HFFc6 (cell line): ENCODE results near the gene TTLL7. TPM values are rescaled to one million over a fixed set of nuclear protein-coding genes. Genes with fewer than 3 reads are reported as not detected.
"Not testable (repeated sequence)": the region's sequence is repeated elsewhere in the genome, so short reads cannot be mapped to it uniquely, and the experiment has no call there.

Experiments used
- DNase-seq: peaks from one replicate; pipeline ENCODE4 v3.0.0-alpha.2; 2018
- H3K27ac Mint-ChIP-seq: 2 replicates; pipeline ENCODE4 v1.8.0; 2020; ENCODE audit warnings: mild to moderate bottlenecking, mixed read lengths
- H3K27me3 Mint-ChIP-seq: 2 replicates; pipeline ENCODE4 v1.8.0; 2021; ENCODE audit warnings: mild to moderate bottlenecking, moderate library complexity, mixed read lengths; ENCODE audit not compliant: insufficient read depth
- H3K36me3 Mint-ChIP-seq: 2 replicates; pipeline ENCODE4 v1.8.0; 2021; ENCODE audit warnings: low read depth, mixed read lengths
- H3K4me1 Mint-ChIP-seq: 2 replicates; pipeline ENCODE4 v1.8.0; 2020; ENCODE audit warnings: low read depth, mixed read lengths
- H3K4me3 Mint-ChIP-seq: 2 replicates; pipeline ENCODE4 v1.8.0; 2020; ENCODE audit warnings: mild to moderate bottlenecking, moderate library complexity, mixed read lengths
- H3K9me3 Mint-ChIP-seq: 2 replicates; pipeline ENCODE4 v1.8.0; 2020; ENCODE audit warnings: mild to moderate bottlenecking, mixed read lengths
- CTCF ChIP-seq: fragments of 200-600 bp; sonication (generic); IDR thresholded peaks from 2 replicates; pipeline ENCODE4 v1.5.0; 2021; ENCODE audit warnings: antibody characterized with exemption, mild to moderate bottlenecking
- total RNA-seq, 6 experiments: library from RNA; stranded (reverse); fragmentation: NEBNext Ultra II Directional; extraction: Animal tissue kit (Norgen Biotek cat#: 25700); gene quantifications; 2 replicates in 1 of 6; 3 replicates in 5 of 6; pipeline ENCODE4 v1.2.3, GENCODE V29; 2021

Gene TTLL7
- total RNA-seq, 6 experiments from 2014 or later: 5.1 to 8.4 (median 7.5) TPM

GRCh38 chr1:83996191-83996590 is 2.7 kb downstream of the TTLL7 start:
- H3K27me3 Mint-ChIP-seq: no peaks in the 10 kb centered on the region
- no peaks in the 10 kb centered on the region for H3K9me3 Mint-ChIP-seq
- DNase-seq: no peak
- no peak overlapping the region for H3K4me3 Mint-ChIP-seq
- peaks cover 31% of the 10 kb centered on the region for H3K4me1 Mint-ChIP-seq
- no peaks in the 10 kb centered on the region for H3K36me3 Mint-ChIP-seq
- no peak for TF ChIP-seq CTCF
- H3K27ac Mint-ChIP-seq: no peak overlapping the region

- no peaks in the 10 kb centered on the region for H3K9me3 Mint-ChIP-seq
- peaks cover 31% of the 10 kb centered on the region for H3K4me1 Mint-ChIP-seq
- H3K36me3 Mint-ChIP-seq: no peaks in the 10 kb centered on the region
- no peak overlapping the region for H3K4me3 Mint-ChIP-seq
- no peak overlapping the region for H3K27ac Mint-ChIP-seq
- no peak for TF ChIP-seq CTCF
- H3K27me3 Mint-ChIP-seq: no peaks in the 10 kb centered on the region
- DNase-seq: no peak
Measured at GRCh38 chr1:83995649-83996048, 3.3 kb downstream of the TTLL7 start.

- no peak for DNase-seq
- Mint-ChIP-seq H3K4me3 (no peak overlapping the region), H3K9me3 (no peaks in the 10 kb centered on the region), H3K27ac (no peak overlapping the region), H3K36me3 (no peaks in the 10 kb centered on the region), H3K4me1 (peaks cover 21% of the 10 kb centered on the region), H3K27me3 (peaks cover 3% of the 10 kb centered on the region; the same call in 1 of the 2 replicates)
- TF ChIP-seq CTCF: no peak
Measured at GRCh38 chr1:83994111-83994510, 4.8 kb downstream of the TTLL7 start.

GRCh38 chr1:83990734-83991133 is 8.2 kb downstream of the TTLL7 start:
- Mint-ChIP-seq H3K27ac (no peak overlapping the region), H3K9me3 (no peaks in the 10 kb centered on the region), H3K36me3 (peaks cover 12% of the 10 kb centered on the region; the same call in 1 of the 2 replicates), H3K27me3 (peaks cover 3% of the 10 kb centered on the region; the same call in 1 of the 2 replicates), H3K4me1 (no peaks in the 10 kb centered on the region), H3K4me3 (no peak overlapping the region)
- TF ChIP-seq CTCF: no peak
- no peak for DNase-seq

GRCh38 chr1:83985048-83985447 is 13.9 kb downstream of the TTLL7 start:
- H3K27me3 Mint-ChIP-seq: peaks cover 3% of the 10 kb centered on the region; the same call in 1 of the 2 replicates
- no peaks in the 10 kb centered on the region for H3K4me1 Mint-ChIP-seq
- peaks cover 12% of the 10 kb centered on the region; the same call in 1 of the 2 replicates for H3K36me3 Mint-ChIP-seq
- no peak overlapping the region for H3K27ac Mint-ChIP-seq
- TF ChIP-seq CTCF: no peak
- H3K4me3 Mint-ChIP-seq: no peak overlapping the region
- H3K9me3 Mint-ChIP-seq: peaks cover 4% of the 10 kb centered on the region; the same call in 1 of the 2 replicates
- DNase-seq: no peak

GRCh38 chr1:83983918-83984317 is 15.0 kb downstream of the TTLL7 start:
- not testable (repeated sequence) for H3K9me3 Mint-ChIP-seq, H3K27me3 Mint-ChIP-seq, H3K4me1 Mint-ChIP-seq, H3K4me3 Mint-ChIP-seq, H3K27ac Mint-ChIP-seq, DNase-seq
- H3K36me3 Mint-ChIP-seq: peaks cover 12% of the 10 kb centered on the region; the same call in 1 of the 2 replicates
